Left cardiac atrium (tissue), 4 donors: ENCODE measurements around the gene ENTR1. TPM values are rescaled to one million over a fixed set of nuclear protein-coding genes. Genes with fewer than 3 reads are reported as not detected.
A peak's percentile ranks its signal among the peaks of the same experiment; 100 is the strongest.

Source experiments
- ATAC-seq, 2 donors: fragments of 200-7000 bp; cut with Tn5 transposase; one replicate each; pipeline ENCODE4 v1.9.1; 2020; ENCODE audit warnings: mild to moderate bottlenecking in 2 of 2, moderate library complexity in 2 of 2
- DNase-seq: peaks from one replicate; pipeline ENCODE4 v3.0.0-alpha.2; 2020
- intact Hi-C, 2 donors: fragments of 100-400 bp; cut with DNase I; formaldehyde crosslinking; loops; one replicate each; pipeline versions ENCODE4 v1.14.1 to v1.15.1; 2022 to 2023
- total RNA-seq, 2 donors: library from RNA; stranded (reverse); fragmentation: NEBNext Ultra II Directional; extraction: Animal tissue kit (Norgen Biotek cat#: 25700); gene quantifications; one replicate each; pipeline ENCODE4 v1.2.1, GENCODE V29; 2021
- donor health status: DM: no; HTN: yes; CAD: no.
- donor health status: DM: no; HTN: yes; CAD: no; lungs with severe emphysema.
- donor health status: DM: yes; HTN: yes; CAD: no.
- donor health status: Dilated cardiomyopathy.

The ENTR1 gene
- total RNA-seq, 2 donors from 2014 or later: 18.1 to 26.6 TPM

GRCh38 chr9:136370687-136371532 lies 39.5 kb downstream of the ENTR1 start:
- ATAC-seq (no peak), DNase-seq (no peak)
- intact Hi-C loops: no loop called here

GRCh38 chr9:136370037-136370436 lies 40.4 kb downstream of the ENTR1 start:
- DNase-seq: no peak

GRCh38 chr9:136368190-136368589 lies 42.2 kb downstream of the ENTR1 start:
- intact Hi-C loops: no loop called here
- DNase-seq: no peak
- no peak for ATAC-seq

More at GRCh38 chr9:136370037-136370436, 40.4 kb downstream of the ENTR1 start:
- intact Hi-C loops: no loop called here
- no peak for ATAC-seq

GRCh38 chr9:136367296-136368145 lies 42.9 kb downstream of the ENTR1 start:
- ATAC-seq (no peak), DNase-seq (no peak)
- intact Hi-C loops: no loop called here

GRCh38 chr9:136366826-136367225 lies 43.6 kb downstream of the ENTR1 start:
- no peak for ATAC-seq
- intact Hi-C loops: no loop called here
- DNase-seq: no peak

- ATAC-seq (no peak), DNase-seq (no peak)
- intact Hi-C loops: no loop called here
Observed at GRCh38 chr9:136365775-136366222, 44.6 kb downstream of the ENTR1 start.

- intact Hi-C loops: no loop called here
- DNase-seq: no peak
- no peak for ATAC-seq
Observed at GRCh38 chr9:136364942-136365774, 45.3 kb downstream of the ENTR1 start.

- intact Hi-C loops: no loop called here
- ATAC-seq (no peak), DNase-seq (no peak)
Observed at GRCh38 chr9:136363949-136364748, 46.3 kb downstream of the ENTR1 start.

- intact Hi-C loops: no loop called here
- ATAC-seq (peak; percentile 89 to 94), DNase-seq (peak; percentile 97)
Observed at GRCh38 chr9:136363106-136363948, 47.1 kb downstream of the ENTR1 start, which contains the start of gene DNLZ. Gene DNLZ, minus strand, starts transcription at chr9:136363744. Its CDS starts 30 bp downstream, at chr9:136363714.

- DNase-seq (no peak), ATAC-seq (no peak)
- intact Hi-C loops: no loop called here
Observed at GRCh38 chr9:136362450-136362784, 48.0 kb downstream of the ENTR1 start.

- intact Hi-C loops: no loop called here
- DNase-seq: no peak
- no peak for ATAC-seq
Observed at GRCh38 chr9:136361754-136362449, 48.5 kb downstream of the ENTR1 start.

GRCh38 chr9:136361047-136361753 lies 49.2 kb downstream of the ENTR1 start:
- ATAC-seq (no peak), DNase-seq (no peak)
- intact Hi-C loops: no loop called here

GRCh38 chr9:136359774-136360718 lies 50.4 kb downstream of the ENTR1 start:
- ATAC-seq: no peak
- intact Hi-C loops: no loop called here
- no peak for DNase-seq

- intact Hi-C loops: no loop called here
- ATAC-seq (no peak), DNase-seq (no peak)
Observed at GRCh38 chr9:136358888-136359287, 51.5 kb downstream of the ENTR1 start.

GRCh38 chr9:136358016-136358415 lies 52.4 kb downstream of the ENTR1 start:
- DNase-seq: no peak
- no peak for ATAC-seq
- intact Hi-C loops: no loop called here
